ENCODE measurements around the gene PKN2.
"Not testable (repeated sequence)": the region's sequence is repeated elsewhere in the genome, so short reads cannot be mapped to it uniquely, and the experiment has no call there.

PKN2 gene

DNA sequence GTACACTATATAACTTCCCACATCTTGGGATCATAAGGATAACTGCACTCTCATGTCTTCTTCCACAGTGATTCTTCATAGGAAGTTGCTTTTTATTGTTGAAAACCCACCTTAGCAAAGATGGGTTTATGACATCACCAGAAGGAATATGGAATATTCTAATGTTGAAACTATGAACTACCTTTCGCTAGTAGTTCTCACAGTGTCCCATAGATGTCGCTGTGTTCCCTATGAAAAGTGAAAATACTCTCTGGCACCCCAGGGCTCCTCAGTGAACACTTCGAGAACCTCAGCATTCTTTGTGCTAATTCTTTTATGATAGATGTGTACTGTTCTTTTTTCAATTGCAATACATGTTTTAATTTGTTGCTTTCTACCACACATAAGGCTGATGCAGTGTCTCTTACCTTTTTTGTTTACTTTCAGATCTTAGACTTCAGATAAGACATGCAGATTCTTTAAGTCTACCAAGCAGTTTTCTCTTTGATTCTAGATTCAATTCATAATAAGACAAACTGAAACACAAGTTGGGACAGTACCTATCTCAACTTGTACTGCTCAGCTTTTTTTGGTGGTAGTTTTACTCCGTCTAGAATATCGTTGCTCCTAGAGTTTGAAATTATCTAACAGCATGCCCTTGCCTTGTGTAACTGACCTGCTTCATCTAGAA lies 116.4 kb downstream of the PKN2 start:
- DNase-seq: peak in 1 of 3 experiments; percentile 15

DNA sequence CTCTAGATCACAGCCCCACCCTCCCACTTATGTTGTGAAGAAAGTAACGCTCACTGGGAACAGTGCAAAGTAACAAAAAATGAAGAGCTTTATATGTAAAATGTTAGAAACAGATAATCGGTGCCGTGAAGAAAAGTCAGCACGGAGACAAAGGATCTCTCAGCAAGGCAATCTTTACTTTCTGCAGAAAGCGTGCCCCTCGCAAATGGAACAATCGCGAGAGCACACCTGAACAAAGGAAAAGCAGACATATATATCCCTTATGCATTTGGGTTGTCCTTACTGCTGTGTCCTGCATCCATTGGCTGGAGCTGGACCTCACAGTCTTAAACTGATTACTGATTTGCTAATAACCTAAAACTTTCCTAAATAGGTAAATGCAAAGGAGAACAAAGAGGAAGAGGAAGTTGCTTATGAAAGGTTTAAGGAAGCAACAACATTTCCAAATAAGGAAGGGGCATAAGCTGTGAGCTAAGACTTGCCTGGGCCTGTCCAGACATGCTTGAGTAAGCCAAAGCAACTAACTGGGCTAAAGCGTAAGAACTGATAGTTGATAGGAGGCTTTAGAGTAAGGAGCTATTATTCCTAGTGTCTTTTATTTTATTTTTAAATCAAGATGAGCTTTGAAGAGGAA lies 117.6 kb downstream of the PKN2 start:
- peak in 1 of 3 experiments; percentile 5 for DNase-seq

DNA sequence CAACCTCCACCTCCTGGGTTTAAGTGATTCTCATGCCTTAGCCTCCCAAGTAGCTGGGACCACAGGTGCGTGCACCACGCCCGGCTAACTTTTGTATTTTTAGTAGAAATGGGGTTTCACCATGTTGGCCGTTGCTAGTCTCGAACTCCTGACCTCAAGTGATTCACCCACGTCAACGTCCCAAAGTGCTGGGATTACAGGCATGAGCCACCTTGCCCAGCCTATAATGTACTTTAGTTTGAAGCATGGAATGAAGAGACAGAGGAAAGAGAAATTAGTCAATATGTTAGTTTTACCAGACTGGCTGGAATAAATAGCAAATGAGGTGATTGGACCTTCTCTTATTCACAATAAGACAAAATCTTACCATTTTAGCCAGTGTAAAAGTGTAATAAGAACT lies 118.3 kb downstream of the PKN2 start:
- DNase-seq: no peak

DNA sequence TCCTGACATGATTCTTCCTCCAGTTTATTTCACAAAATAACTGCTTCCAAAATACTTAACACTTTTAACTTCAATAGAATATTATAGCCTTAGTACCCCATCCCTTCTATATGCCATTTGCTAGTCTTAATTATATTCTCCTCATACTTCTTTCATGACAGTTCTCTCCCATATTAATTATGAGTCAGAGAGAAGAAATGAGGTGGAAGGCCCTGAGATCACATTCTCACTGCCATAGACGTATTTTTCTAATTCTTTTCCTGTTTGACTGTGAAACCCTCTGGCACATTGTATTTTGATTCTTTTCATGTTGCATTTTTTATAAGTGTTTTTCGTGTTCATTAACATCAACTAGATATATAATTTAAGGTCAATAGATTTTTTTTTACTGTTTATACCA lies 118.9 kb downstream of the PKN2 start:
- no peak for DNase-seq

DNA sequence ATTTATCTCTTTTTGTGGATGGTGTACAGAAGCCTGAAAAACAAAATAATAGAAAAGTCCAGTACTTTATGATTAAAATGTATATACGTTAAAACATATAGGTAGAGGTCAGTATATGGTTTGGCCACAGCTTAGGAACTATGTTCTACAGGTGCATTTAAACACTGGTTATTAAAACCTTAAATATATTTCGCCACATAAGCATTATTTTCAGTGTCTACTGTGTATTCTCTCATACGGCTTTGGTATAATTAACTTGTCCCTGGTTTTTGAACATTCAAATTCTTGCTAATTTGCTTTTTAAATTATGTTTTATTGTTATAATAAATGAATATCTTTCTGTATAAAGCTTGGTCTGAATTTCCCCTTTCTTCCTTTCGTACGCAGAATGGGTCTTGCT lies 119.4 kb downstream of the PKN2 start:
- no peak for DNase-seq

DNA sequence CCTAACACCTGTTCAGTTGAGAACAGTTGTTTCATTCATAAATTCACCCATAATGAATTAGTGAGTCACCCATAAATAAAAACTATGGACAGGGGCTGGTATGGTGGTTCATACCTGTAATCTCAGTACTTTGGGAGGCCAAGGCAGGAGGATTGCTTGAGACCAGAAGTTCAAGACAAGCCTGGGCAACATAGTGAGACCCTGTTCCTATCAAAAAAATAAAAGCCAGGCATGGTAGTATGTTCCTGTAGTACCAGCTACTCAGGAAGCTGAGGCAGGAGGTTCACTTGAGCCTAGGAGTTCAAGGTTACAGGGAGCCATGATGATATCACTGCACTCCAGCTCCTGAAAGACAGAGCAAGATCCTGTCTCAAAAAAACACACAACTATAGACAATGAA lies 128.3 kb downstream of the PKN2 start:
- DNase-seq: no peak

DNA sequence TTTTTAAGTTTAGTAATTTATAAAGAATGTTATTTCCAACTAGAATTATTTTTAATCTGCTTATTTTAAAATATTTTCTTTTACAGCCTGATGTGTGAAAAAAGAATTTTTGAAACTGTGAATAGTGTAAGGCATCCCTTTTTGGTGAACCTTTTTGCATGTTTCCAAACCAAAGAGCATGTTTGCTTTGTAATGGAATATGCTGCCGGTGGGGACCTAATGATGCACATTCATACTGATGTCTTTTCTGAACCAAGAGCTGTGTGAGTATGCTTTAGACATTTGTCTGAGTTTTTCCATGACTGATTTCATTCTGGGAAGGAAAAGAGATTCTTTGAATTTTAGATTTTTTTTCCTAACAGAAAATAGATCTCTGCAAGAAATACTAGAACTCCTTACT lies 129.4 kb downstream of the PKN2 start:
- no peak for DNase-seq

DNA sequence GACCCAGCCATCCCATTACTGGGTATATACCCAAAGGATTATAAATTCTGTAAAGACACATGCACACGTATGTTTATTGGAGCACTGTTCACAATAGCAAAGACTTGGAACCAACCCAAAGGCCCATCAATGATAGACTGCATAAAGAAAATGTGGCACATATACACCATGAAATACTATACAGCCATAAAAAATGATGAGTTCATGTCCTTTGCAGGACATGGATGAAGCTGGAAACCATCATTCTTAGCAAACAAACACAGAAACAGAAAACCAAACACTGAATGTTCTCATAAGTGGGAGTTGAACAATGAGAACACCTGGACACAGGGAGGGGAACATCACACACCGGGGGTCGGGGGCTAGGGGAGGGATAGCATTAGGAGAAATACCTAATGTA lies 135.6 kb downstream of the PKN2 start:
- DNase-seq: not testable (repeated sequence)

DNA sequence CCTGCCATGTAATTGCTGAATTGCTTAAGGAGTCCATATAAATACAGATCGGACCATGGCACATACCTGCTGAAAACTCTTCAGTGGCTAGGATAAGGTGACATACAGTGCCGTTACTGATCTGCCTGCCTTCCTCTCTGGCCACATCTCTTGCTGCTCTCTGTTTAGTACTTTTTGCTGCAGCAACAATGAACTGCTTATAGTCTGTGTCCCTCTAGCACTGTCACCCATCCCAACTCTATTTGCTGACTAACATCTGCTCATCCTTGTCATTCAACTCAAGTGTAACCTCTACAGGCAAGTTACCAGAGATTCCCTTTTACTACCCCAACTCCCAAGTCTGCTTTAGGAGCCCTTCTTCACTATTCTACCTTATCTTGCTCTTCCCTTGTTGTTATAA lies 141.6 kb downstream of the PKN2 start:
- peak in 1 of 3 experiments; percentile 36 for DNase-seq

DNA sequence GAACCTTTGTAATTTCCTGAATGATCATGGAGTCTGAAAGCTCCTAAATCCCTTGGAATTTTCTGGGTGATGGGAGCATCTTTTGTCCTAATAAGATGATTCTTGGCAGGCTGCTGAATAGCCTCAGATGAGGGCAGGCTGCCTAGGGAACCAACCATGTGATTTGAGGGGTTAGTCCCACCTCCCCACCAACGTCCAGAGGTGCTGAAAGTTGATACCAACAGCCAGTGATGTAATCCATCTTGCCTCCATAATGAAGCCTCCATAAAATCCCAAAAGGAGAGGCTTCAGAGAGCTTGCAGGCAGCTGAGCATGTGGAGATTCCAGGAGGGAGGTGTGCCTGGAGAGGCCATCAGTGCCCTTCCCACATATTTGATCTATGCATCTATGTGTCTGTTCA lies 163.6 kb downstream of the PKN2 start:
- DNase-seq: no peak

DNA sequence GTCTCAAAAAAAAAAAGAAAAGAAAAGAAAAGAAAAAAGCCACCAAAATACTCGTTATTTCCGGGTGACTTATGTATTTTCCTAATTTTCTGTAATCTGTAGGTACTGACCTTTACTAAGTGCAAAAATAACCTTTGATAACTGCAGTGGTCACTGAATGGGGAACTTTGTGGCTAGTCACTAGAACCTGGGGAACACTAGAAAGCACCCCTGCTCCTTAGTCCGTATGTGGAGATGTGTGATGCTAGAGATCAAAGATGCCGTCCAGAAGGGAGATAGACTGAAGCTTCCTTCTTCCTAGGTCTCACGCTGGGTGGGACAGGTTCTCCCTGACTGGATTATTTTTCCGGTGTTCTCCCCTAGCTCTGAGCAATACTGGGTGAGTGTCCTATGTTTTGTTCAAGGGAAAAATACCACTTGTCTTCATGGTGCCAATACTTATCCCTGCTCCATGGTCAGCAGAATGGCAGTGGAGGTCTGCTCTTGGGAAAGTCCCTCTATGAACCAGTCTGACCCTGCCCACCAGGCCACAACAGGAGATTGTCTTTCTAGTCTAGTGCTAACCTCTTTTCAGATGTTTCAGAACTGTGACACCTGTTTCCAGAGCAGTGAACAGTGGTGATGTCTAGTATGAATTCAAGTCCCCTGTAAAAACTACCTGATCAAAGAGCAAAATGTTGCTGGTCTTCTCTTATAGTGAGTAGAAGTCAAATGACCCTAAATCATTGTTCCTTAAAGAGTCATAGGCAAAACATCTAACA lies 167.4 kb downstream of the PKN2 start:
- no peak for DNase-seq

DNA sequence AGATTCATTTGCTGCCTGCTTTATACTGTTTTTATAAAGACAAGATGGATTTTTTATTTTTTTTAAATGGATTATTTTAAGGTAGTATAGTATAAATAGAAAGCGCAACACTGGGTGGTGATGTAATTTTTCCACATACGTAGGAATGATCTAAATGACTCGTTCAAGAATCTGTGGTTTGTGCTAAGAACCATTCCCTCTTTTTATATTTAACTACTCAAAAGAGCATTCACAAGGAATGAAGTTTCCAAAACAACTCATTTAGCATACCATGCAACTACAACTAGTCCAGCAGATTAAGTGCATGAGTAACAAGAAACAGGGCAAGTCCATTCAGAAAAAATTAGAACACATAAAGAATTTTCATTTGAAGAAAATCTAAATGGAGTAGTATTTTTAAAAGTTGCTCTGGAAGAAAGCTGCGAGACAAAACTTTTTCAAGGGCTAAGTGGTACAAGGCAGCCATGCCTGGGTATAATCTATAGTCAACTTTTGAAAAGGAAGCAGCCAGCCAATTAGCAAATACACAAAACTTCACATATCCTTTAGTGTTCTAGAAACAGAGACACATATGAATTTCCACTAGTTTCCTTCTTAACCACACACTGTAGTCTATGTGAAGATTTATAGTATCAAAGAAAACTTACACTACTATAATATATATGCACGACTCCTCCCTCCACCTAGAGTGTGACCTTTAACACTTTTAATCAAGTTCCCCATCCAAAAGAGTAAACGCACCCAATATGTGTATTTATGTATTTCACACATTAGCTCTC lies 183.9 kb downstream of the PKN2 start:
- DNase-seq: no peak

DNA sequence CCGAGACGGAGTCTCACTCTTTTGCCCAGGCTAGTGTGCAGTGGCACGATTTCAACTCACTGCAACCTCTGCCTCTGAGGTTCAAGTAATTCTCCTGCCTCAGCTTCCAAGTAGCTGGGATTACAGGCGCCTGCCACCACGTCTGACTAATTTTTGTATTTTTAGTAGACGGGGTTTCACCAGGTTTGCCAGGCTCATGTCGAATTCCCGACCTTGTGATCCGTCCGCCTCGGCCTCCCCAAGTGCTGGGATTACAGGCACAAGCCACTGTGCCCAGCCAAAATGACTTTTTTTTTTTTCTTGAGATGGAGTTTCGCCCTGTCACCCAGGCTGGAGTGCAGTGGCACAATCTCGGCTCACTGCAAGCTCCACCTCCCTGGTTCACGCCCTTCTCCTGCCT lies 185.6 kb downstream of the PKN2 start:
- not testable (repeated sequence) for DNase-seq

DNA sequence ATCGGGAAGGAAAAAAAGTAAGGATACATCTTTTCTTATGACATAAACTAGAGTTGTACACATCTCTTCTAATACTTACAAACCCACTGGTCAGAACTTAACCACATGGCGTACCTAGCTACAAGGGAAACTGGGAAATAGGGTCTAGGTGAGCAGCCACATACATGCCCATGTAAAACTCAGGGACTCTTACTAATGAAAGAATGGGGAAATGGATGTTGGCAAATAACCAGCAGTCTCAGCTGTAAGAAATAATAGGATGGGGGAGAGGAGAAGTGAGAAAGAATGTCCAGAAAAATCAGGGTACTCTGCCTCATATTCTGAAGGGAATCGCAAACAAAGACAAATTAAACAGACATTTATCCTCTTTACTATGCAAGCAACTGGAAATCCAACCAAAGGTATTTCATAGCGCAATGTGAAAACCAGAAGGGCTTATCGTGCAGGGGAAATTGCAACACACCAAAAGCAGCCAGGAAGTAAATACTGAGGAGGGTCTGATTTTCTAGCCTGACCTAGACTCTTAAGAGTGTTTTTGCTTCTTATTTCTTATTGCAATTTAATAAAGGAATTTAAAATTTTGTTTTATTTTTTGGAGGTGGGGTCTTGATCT lies 189.8 kb downstream of the PKN2 start:
- DNase-seq: no peak

DNA sequence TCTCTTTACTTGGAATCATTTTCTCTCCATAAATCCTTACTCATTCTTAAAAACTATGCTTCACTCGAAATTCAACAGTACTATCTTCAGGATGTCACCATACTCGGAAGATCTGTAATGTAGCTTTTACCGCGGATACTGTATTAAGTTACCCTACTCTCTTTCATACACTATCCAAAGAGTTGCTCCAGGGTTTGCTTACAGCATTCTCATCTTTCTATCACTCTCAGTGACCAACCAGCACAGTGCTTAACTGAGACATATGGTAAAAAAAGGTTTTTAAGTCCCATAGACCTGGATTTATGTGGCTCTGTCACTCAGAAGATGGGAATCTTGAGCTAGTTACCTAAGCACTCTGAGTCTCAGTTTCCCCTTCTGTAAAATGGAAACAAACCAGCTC lies 191.5 kb downstream of the PKN2 start:
- no peak for DNase-seq

DNA sequence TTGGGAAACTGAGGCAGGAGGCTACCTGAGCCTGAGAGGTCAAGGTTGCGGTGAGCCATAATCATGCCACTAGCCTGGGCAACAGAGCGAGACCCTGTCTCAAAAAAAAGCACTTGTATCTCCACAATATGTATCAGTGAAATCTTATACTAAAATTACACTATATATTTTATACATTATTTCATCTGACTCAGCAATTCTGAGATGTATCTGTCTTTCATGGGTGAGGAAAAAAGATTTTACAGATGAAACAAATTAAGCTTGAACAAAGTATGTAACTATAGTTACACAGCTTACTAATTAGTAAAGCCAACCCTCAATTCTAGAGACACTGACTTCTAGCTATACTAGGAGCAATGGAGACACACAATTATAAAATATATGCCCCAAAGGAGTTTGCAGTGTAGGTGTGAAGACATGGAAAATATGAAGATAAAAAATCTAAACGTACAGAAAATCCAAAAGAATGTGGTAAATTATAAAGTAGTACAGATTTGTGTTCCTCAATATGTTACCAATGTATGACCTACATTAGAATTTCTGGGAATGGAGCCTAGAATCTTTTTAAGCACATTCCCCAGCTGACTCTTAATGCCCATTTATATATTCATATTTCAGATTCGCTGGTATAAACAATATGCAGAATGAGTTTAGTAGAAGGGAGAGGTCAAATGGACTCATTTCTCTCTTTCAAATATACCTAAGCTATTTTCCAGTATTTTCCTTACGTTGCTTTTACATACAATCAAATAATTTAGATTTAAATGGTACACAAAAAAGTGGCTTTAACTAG lies 192.7 kb downstream of the PKN2 start:
- no peak for DNase-seq

DNA sequence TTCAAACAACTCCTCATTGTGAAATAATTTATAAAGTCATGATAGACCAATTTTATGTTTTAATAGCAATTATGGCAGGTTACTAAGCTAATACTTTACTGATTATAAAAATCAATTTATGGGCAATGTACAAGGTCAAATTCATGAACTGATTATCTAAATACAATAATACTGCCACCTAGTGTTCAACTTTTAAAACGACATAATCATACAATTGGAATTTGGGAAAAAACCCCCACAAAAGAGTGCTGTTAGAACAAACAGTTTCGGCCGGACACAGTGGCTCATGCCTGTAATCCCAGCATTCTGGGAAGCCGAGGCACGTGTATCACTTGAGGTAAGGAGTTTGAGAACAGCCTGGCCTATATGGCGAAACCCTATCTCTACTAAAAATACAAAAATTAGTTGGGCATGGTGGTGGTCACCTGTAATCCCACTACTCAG lies 193.3 kb downstream of the PKN2 start:
- peak in 2 of 3 experiments; percentile 5 to 39 for DNase-seq

DNA sequence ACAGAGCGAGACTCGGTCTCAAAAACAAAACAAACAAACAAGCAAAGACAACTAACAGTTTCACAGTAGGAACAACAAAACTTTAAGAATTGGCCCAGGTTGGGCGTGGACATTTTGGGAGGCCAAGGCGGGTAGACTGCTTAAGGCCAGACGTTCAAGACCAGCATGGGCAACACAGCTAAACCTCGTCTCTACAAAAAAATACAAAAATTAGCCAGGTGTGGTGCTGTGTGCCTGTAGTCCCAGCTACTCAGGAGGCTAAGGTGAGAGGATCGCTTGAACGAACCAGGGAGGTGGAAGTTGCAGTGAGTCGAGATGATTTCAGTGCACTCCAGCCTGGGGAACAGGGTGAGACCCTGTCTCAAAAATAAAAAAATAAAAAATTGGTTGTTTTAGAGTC lies 193.8 kb downstream of the PKN2 start:
- no peak for DNase-seq

DNA sequence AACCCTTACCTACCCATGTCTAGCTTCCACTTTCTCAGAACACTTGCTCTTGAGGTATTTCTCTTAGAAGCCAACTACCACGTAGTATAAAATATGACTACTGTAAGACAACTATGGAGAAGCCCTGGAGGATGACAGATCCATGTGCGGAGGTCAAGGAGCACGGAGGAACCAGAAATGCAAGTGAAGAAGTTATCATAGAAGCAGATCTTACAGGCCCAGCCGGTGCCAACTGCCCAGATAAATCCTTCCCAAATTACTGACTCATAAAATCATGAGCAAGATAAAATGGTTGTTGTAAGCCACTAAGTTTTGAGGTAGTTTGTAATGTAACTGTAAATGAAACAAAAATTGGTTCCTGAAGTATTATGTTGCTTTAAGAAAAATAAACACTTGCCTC lies 194.7 kb downstream of the PKN2 start:
- DNase-seq: no peak

DNA sequence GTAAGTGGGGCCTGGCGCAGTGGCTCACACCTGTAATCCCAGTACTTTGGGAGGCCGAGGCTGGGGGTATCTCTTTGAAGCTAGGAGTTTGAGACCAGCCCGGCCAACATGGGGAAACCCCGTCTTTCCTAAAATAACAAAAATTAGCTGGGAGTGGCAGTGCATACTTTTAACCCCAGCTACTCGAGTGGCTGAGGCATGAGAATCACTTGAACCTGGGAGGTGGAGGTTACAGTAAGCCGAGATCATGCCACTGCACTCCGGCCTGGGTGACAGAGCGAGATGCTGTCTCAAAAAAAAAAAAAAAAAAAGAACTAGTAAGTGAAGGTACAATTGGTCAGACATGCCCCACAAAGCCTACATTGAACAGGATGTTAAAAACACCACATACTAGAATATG lies 196.6 kb downstream of the PKN2 start:
- DNase-seq: not testable (repeated sequence)

DNA sequence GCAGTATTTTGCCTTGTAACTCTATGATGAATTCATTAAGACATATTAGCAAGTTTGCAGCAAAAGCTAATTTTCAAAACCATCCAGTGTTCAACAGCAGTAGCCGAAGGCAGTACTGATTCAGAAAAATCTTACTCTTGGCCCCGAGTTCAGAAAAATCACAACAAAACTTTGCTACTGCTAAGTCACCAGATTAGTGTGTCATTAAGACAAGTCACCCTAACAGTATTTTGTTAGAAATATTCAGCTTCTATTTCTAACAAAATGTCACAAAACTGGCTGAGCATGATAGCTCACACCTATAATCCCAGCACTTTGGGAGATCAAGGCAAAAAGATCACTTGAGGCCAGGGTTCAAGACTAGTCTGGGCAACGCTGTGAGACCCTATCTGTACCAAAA lies 199.1 kb downstream of the PKN2 start:
- DNase-seq: no peak
